HCT116 (cell line): ENCODE data around the gene BCL11A. TPM values are rescaled to one million over a fixed set of nuclear protein-coding genes. Genes with fewer than 3 reads are reported as not detected.

Source experiments
- ATAC-seq: fragments of 200-7000 bp; cut with Tn5 transposase; 2 replicates; pipeline ENCODE4 v1.9.1; 2020; ENCODE audit warnings: mild to moderate bottlenecking, moderate library complexity
- BruUV-seq: library from RNA; stranded (reverse); fragments of 400-500 nt; replicated peaks from 2 replicates; lab custom pipeline; 2021; lab: Mats Ljungman, UMichigan
- CTCF ChIA-PET: fragments of 300-600 bp; sonication (Branson Sonifier 250); formaldehyde crosslinking; loops from one replicate; lab custom pipeline; 2021; ENCODE audit warnings: antibody characterized with exemption; lab: Charles Lee
- POLR2A ChIA-PET: fragments of 300-600, 350-600 bp; sonication (Branson Sonifier 250); formaldehyde crosslinking; loops from one replicate; lab custom pipeline; 2021; ENCODE audit warnings: antibody characterized with exemption; lab: Charles Lee
- RAD21 ChIA-PET, 2 experiments: fragments of 300-600 bp; sonication (Branson Sonifier 250); formaldehyde crosslinking; loops; one replicate each; lab custom pipeline; 2023; ENCODE audit warnings: low total read pairs in 2 of 2; ENCODE audit not compliant: uncharacterized antibody in 2 of 2, unreplicated experiment in 2 of 2, low non-redundant PET in 1 of 2; lab: Charles Lee
- DNase-seq: peaks from one replicate; pipeline ENCODE4 v3.0.0-alpha.2; 2010; ENCODE audit warnings: low read depth, low spot score
- H2AFZ ChIP-seq: fragments of 200-600 bp; shearing (Covaris generic), sonication (generic); 2 replicates; pipeline ENCODE4 v1.6.1; 2017; ENCODE audit warnings: low read depth, mixed run types, mixed read lengths, antibody characterized with exemption, low read length; ENCODE audit not compliant: poor library complexity, severe bottlenecking
- H3K27ac ChIP-seq: 2 replicates; pipeline ENCODE4 v1.5.1; 2012; ENCODE audit warnings: low read depth, low read length
- H3K27me3 ChIP-seq: fragments of 200-600 bp; sonication (generic); 2 replicates; pipeline ENCODE4 v1.6.1; 2016; ENCODE audit warnings: mixed run types, low read length, mixed read lengths; ENCODE audit not compliant: insufficient read depth
- H3K36me3 ChIP-seq, 2 experiments: fragments of 200-500 bp in 1 of 2; fragments of 200-600 bp in 1 of 2; sonication (Bioruptor generic) in 1 of 2; sonication (generic) in 1 of 2; 2 replicates each; pipeline versions ENCODE4 v1.5.1 to v1.6.1; 2014 to 2016; ENCODE audit warnings: low read length in 2 of 2, inconsistent platforms in 1 of 2, mixed read lengths in 1 of 2, mixed run types in 1 of 2; ENCODE audit not compliant: insufficient read depth in 2 of 2, control insufficient read depth in 1 of 2
- H3K4me1 ChIP-seq, 2 experiments: fragments of 200-600 bp in 1 of 2; sonication (generic) in 1 of 2; 2 replicates each; pipeline versions ENCODE4 v1.5.1 to v1.6.1; 2012 to 2017; ENCODE audit warnings: low read length in 2 of 2, inconsistent platforms in 1 of 2, mild to moderate bottlenecking in 1 of 2, mixed read lengths in 1 of 2, mixed run types in 1 of 2, moderate library complexity in 1 of 2; ENCODE audit not compliant: insufficient read depth in 2 of 2, control insufficient read depth in 1 of 2
- H3K4me2 ChIP-seq: fragments of 200-600 bp; sonication (generic); 2 replicates; pipeline ENCODE4 v1.6.1; 2017; ENCODE audit warnings: mixed run types, low read length, mixed read lengths
- H3K4me3 ChIP-seq, 2 experiments: fragments of 200-600 bp in 1 of 2; sonication (generic) in 1 of 2; replicated peaks in 1 of 2; 2 replicates each; pipeline ENCODE4 v1.5.1; 2011 to 2016; ENCODE audit warnings: low read length in 2 of 2, control low read depth in 1 of 2, low read depth in 1 of 2, mild to moderate bottlenecking in 1 of 2, mixed read lengths in 1 of 2, mixed run types in 1 of 2
- H3K79me2 ChIP-seq: fragments of 200-600 bp; sonication (generic); 2 replicates; pipeline ENCODE4 v1.6.1; 2017; ENCODE audit warnings: mild to moderate bottlenecking, mixed run types, low read length, moderate library complexity, mixed read lengths; ENCODE audit not compliant: insufficient read depth
- H3K9ac ChIP-seq: fragments of 200-600 bp; sonication (generic); 2 replicates; pipeline ENCODE4 v1.6.1; 2016; ENCODE audit warnings: low read length, mixed read lengths
- H3K9me2 ChIP-seq: fragments of 200-600 bp; sonication (generic), shearing (Covaris generic); 2 replicates; pipeline ENCODE4 v1.6.1; 2017; ENCODE audit warnings: mixed run types, mild to moderate bottlenecking, moderate library complexity; ENCODE audit not compliant: insufficient read depth
- H3K9me3 ChIP-seq, 2 experiments: fragments of 200-500 bp in 1 of 2; fragments of 200-600 bp in 1 of 2; sonication (Bioruptor generic) in 1 of 2; sonication (generic) in 1 of 2; 2 replicates each; pipeline ENCODE4 v1.6.1; 2014 to 2017; ENCODE audit warnings: low read length in 2 of 2, mixed read lengths in 2 of 2, inconsistent platforms in 1 of 2, low read depth in 1 of 2, mild to moderate bottlenecking in 1 of 2, mixed run types in 1 of 2, moderate library complexity in 1 of 2; ENCODE audit not compliant: control insufficient read depth in 1 of 2, insufficient read depth in 1 of 2
- H4K20me1 ChIP-seq: fragments of 200-600 bp; sonication (generic), shearing (Covaris generic); 2 replicates; pipeline ENCODE4 v1.6.1; 2017; ENCODE audit warnings: mixed run types, mild to moderate bottlenecking, moderate library complexity; ENCODE audit not compliant: insufficient read depth
- CEBPB ChIP-seq: IDR thresholded peaks from 2 replicates; pipeline ENCODE4 v1.6.1; 2012; ENCODE audit warnings: low read depth
- JUND ChIP-seq: IDR thresholded peaks from 2 replicates; pipeline ENCODE4 v1.6.1; 2012
- RAD21 ChIP-seq: IDR thresholded peaks from 2 replicates; pipeline ENCODE4 v1.6.1; 2012; ENCODE audit warnings: low read depth, mild to moderate bottlenecking
- REST ChIP-seq: IDR thresholded peaks from 2 replicates; pipeline ENCODE4 v1.6.1; 2012; ENCODE audit warnings: low read depth
- TCF7L2 ChIP-seq: IDR thresholded peaks from 2 replicates; pipeline ENCODE4 v1.7.0; 2011; ENCODE audit warnings: borderline replicate concordance, inconsistent platforms; ENCODE audit not compliant: insufficient read depth, insufficient read length; ENCODE audit errors: extremely low read depth
- ZFX ChIP-seq: fragments of 450-650 bp; IDR thresholded peaks from 2 replicates; pipeline ENCODE4 v1.6.1; 2017
- intact Hi-C: fragments of 100-400 bp; cut with micrococcal nuclease; formaldehyde crosslinking; loops from 2 replicates; pipeline ENCODE4 v1.10.0; 2022
- total RNA-seq: library from RNA; stranded (reverse); gene quantifications from one replicate; pipeline ENCODE4 v1.2.1, GENCODE V29; 2021; ENCODE audit not compliant: unreplicated experiment

BCL11A gene
- total RNA-seq, 1 experiment from 2014 or later: 0.71 TPM

GRCh38 chr2:60567919-60568768 is 14.7 kb upstream of the BCL11A start:
- Histone ChIP-seq H3K9me2 (no peaks in the 10 kb centered on the region), H2AFZ (no peak overlapping the region), H4K20me1 (no peaks in the 10 kb centered on the region), H3K27ac (no peak overlapping the region), H3K36me3 (no peaks in the 10 kb centered on the region), H3K4me2 (no peak overlapping the region), H3K9me3 (no peaks in the 10 kb centered on the region), H3K27me3 (peaks cover 87% of the 10 kb centered on the region), H3K4me3 (no peak overlapping the region), H3K9ac (no peak overlapping the region), H3K4me1 (no peaks in the 10 kb centered on the region), H3K79me2 (no peaks in the 10 kb centered on the region)
- no TSS peak for BruUV-seq
- ChIA-PET CTCF (interaction anchor here (0.6 to 1.2 kb wide), 2 partner anchors 14 to 262 kb away, joined by 6 to 7 read pairs; no protein-coding TSS in a partner anchor), RAD21 (no interaction called here), POLR2A (no interaction called here)
- TF ChIP-seq CEBPB: no peak
- TF ChIP-seq RAD21: no peak
- no peak for TF ChIP-seq TCF7L2
- no peak for TF ChIP-seq JUND
- no peak for TF ChIP-seq ZFX
- TF ChIP-seq REST: no peak
- ATAC-seq: no peak
- intact Hi-C loops: no loop called here
- DNase-seq: no peak
